Spleen (tissue), 7 donors: Measurements from ENCODE around the gene GRAMD1A.

Experiments
- CTCF ChIP-seq, 11 experiments: fragments of 200-600 bp in 7 of 11; fragments of 450-650 bp in 4 of 11; sonication (generic) in 4 of 11; IDR thresholded peaks in 8 of 11; conservative IDR thresholded peaks in 3 of 11; 1 replicate in 7 of 11; 2 replicates in 4 of 11; pipeline versions ENCODE4 v1.4.0 to v1.8.0; 2016 to 2021; ENCODE audit warnings: antibody characterized with exemption in 11 of 11, inconsistent platforms in 4 of 11, mild to moderate bottlenecking in 1 of 11
- POLR2A ChIP-seq, 3 donors: fragments of 450-650 bp; IDR thresholded peaks; one replicate each; pipeline ENCODE4 v1.5.1; 2017; ENCODE audit warnings: antibody characterized with exemption in 3 of 3, mild to moderate bottlenecking in 1 of 3
- POLR2AphosphoS5 ChIP-seq, 3 donors: sonication (generic); formaldehyde crosslinking; IDR thresholded peaks; one replicate each; pipeline ENCODE4 v1.5.1; 2017; ENCODE audit warnings: antibody characterized with exemption in 3 of 3
- donor health status: DM: no; HTN: no; CAD: no; lungs with moderate emphysema.
- donor health status: DM: no; HTN: no; CAD: no.
- donor health status: DM: no; HTN: no; CAD: no.

- TF ChIP-seq CTCF (IDR thresholded peaks at IDR 0.05 in 8 of 11, conservative IDR thresholded peaks at IDR 0.05 in 3 of 11), result no peak
- TF ChIP-seq POLR2A (IDR thresholded peaks at IDR 0.05), result no peak
- TF ChIP-seq POLR2AphosphoS5 (IDR thresholded peaks at IDR 0.05), result no peak
Observed at GRCh38 chr19:35034005-35034502, 33.9 kb downstream of the GRAMD1A start.
